Fibroblast of the aortic adventitia (primary cell): ENCODE results near the gene LARGE2. TPM values are rescaled to one million over a fixed set of nuclear protein-coding genes. Genes with fewer than 3 reads are reported as not detected.
A peak's percentile ranks its signal among the peaks of the same experiment; 100 is the strongest.

ENCODE experiments used
- DNase-seq: peaks from one replicate; pipeline ENCODE4 v3.0.0-alpha.2; 2010; ENCODE audit warnings: low read depth
- H3K4me3 ChIP-seq: 2 replicates; pipeline ENCODE4 v1.5.1; 2011; ENCODE audit warnings: low read depth, mild to moderate bottlenecking, control low read depth, low read length, moderate library complexity
- CTCF ChIP-seq: IDR thresholded peaks from 2 replicates; pipeline ENCODE4 v1.5.1; 2011; ENCODE audit warnings: mild to moderate bottlenecking, low read length, control low read depth, inconsistent platforms; ENCODE audit not compliant: insufficient read depth
- total RNA-seq: library from RNA; depleted of rRNA; stranded (reverse); fragments of >200 nt; gene quantifications from 2 replicates; pipeline ENCODE4 v1.2.3, GENCODE V29; 2012; ENCODE audit warnings: low replicate concordance

Gene LARGE2
- total RNA-seq, 1 donor, result not detected

DNA sequence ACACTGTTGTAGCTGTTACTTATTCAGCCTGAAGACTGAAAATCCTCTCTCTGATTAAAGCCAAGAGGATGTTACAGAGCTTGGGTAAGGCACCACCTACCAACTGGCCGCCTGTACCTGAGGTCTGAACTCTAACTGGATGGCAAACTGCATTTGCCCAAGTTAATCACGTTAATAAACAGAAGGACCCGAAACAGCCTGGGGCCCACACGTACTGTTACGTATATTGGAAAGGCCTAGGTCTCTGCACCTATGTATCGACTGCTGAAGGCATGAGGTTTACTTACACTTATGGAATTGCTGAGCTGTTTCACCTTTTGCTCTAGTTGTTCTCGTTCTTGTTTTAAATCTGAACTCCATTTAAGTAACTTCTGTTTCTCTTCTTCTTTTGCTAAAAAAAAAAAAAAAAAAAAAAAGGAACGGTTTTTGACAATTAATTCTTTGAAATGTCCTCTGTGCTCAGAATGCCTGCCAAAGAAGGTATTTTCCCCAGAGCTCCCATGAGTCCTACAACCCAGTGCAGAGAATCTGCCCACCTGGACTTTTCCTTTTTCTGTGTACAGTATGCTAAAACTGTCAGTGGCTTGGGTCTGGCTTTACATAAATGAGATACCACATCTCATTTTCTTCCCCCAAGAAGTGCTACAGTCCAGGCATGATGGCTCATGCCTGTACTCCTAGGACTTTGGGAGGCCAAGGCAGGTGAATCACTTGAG lies 13.1 kb downstream of the LARGE2 start:
- no peak for TF ChIP-seq CTCF
- no peak for DNase-seq
- no peak overlapping the region for H3K4me3 ChIP-seq

GRCh38 chr11:45936511-45937054 lies 14.1 kb downstream of the LARGE2 start:
- TF ChIP-seq CTCF, result no peak
- no peak overlapping the region for H3K4me3 ChIP-seq
- DNase-seq, result no peak

DNA sequence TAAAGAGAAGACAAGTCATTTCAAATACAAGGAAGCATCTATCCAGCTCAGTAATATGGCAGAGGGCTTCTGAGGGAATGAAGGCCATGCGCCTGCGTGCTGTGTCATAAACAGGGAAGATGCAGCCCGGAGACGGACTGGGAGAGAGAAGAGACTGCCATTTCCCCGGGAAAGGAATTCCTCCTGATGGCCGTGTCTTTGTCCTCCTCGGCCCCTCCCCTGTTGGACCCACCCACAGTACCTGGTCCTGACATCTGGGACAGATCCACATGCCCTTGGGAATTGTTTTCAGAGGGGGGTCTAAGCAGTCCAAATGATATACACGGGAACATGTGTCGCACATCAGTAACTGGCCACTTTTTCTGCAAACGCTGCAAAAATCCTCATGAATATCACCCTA lies 15.5 kb downstream of the LARGE2 start:
- no peak for DNase-seq
- no peak overlapping the region for H3K4me3 ChIP-seq
- no peak for TF ChIP-seq CTCF

GRCh38 chr11:45939836-45940235 lies 17.4 kb downstream of the LARGE2 start:
- DNase-seq, result peak; percentile 15
- no peak overlapping the region for H3K4me3 ChIP-seq
- TF ChIP-seq CTCF, result no peak

DNA sequence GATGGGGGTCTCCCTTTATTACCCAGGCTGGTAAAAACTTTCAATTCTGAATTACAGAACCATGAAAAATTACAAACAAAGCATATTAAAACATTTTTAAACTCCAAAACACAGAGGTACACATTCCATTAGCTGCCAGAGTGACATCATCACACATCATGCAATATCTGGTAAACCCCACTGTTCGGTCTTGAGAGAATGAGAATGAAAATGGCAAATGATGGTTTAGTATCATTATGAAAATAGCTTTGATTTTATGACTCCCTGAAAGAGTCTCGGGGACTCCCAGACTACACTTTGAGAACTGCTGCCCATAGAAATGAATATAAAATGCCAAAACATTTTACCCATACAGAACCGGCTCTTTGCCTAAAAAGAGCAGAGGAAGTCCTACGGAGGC lies 18.8 kb downstream of the LARGE2 start:
- DNase-seq, result no peak
- no peak for TF ChIP-seq CTCF
- no peak overlapping the region for H3K4me3 ChIP-seq

DNA sequence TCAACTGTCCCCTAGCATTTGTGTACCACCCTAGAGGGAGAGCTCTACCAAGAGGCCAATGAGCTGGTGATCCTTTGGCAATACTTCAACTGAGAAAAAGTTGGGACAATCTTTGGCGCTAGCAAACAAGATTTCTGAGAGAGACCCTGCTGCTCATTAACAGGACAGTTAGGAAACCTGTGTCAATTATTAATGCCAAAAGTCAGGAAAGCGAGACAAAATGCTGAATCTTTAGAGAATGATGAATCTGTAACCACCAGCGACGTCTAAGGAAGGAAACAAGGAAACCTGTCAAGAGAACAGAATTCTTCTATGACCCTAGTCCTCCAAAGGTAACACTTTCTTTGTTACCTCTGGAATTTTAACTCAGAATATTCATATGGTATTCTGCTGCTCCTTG lies 19.9 kb downstream of the LARGE2 start:
- DNase-seq, result no peak
- H3K4me3 ChIP-seq, result no peak overlapping the region
- no peak for TF ChIP-seq CTCF
